OCI-M2 (cell line): ENCODE results near the gene STIM2.
"Not testable (repeated sequence)": the region's sequence is repeated elsewhere in the genome, so short reads cannot be mapped to it uniquely, and the experiment has no call there.

ENCODE experiments used
- DNase-seq: peaks from one replicate; lab custom pipeline; 2025; ENCODE audit not compliant: unreplicated experiment; lab: John Stamatoyannopoulos, UW

The STIM2 gene

GRCh38 chr4:26947318-26947717, 86.7 kb downstream of the STIM2 start:
- no peak for DNase-seq

DNA sequence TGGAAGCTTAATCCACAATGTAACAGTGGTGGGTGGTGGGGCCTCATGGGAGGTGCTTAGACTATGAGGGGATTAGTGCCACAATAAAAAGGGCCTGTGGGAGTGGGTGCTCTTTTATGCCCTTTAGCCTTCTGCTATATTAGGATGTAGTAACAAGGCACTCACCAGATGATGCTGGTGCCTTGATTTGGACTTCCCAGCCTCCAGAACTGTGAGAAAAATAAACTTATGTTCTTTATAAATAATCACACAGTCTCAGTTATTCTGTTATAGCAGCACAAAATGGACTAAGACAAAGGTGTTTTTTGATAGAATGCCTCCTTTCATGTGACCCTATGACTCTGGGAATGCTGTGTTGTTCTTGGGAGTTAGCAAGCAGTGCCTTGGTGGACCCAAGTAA, 89.8 kb downstream of the STIM2 start:
- no peak for DNase-seq

GRCh38 chr4:26952891-26953290, 92.2 kb downstream of the STIM2 start:
- no peak for DNase-seq

- DNase-seq: no peak
Measured at GRCh38 chr4:26953366-26953765, 92.7 kb downstream of the STIM2 start.

DNA sequence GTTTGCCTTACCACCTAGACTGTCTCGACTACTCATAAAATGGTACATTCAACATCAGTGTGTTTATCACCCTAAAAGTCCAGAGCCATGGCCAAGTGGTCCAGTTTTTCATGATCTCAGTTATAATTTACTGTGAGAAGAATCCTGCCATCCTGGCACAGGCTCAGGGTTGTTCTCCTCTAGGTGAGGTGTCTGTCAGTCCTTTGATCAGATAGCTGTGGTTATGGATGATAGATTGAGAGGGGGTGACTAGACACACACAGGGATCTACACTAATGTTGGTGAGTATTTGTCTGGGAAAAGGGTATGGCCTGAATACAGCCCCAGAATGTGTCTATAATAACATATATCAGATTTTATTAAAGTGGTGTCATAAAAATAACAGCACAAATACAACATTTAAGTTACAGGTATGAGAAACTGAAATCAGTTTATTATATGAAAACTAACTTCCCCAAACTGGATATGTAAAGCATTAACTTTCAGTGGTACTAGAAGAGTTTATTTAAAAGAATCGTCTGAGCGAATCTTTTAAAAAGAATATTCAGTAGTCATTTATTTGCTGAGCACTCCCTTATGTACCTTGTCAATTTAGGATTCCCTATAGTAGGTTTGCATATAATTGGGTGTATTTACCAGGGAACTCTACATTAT, 93.3 kb downstream of the STIM2 start:
- DNase-seq: no peak

DNA sequence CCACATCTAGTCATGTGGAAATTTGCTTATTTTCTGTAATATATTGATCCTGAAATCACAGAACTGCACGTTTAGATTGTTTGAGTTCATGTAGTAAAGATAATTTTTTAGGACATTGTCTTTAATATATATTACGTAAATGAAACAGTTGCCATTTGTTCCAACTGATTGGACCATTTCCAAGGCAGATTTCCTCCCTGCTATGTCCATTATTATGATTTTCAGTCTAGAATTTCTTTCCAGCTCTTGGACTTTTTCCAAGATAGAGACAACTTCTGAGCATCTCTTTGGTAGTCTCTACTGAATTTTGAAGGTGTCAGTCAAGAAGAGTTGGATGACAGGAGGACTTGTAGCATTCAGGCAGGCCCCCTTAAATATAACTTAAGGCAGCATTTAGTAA, 94.6 kb downstream of the STIM2 start:
- DNase-seq: no peak

DNA sequence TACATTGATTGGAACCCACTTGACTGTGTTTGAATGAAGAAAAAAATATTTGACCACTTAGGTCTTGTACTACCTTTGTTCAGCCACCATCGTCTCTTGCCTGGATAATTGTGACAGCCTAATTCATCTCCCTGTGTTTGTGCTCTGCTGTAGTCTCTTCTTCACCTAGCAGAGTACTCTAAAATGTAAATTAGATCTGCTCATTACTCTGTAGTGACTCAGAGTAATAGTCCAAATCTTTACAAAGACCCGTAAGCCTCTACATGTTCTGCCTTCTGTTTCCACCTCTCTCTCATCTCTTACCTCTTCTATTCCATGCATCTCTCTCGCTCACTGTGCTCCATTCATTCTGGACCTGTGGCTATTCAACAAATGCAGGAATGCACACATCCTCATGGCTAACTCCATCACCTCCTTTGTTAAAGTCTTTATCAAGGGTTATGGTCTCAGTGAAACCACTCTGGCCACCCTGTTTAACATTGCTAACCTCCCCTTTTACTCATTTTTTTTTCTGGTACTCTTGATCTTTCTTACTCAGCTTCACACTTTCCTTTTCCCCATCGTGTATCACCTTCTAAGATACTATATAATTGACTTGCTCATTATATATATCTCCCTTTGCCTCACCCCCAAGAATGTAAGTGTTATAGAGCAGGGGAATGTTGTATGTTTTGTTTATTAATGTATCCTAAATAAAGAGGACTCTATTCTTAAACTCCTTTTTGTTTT, 98.4 kb downstream of the STIM2 start:
- no peak for DNase-seq

GRCh38 chr4:26959654-26960047, 99.0 kb downstream of the STIM2 start:
- DNase-seq: no peak

DNA sequence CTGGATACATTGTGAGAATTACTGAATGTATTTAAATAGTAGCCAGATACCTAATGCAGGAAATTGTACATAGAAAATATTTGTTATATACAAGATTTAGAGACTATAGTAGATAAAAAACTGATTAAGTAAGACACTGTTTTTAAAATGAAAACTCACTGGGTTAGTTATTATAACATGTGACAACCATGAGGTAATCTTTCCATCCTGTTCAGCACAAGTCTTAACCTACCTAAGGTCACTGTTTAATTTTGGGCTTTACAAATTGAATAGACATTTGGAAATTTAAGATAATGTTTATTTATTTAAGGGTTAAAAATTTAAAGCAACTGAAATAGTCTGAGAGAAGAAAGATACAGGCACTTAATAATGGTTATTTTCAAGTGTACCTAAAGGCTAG, 102.1 kb downstream of the STIM2 start:
- no peak for DNase-seq

GRCh38 chr4:26964512-26964911, 103.9 kb downstream of the STIM2 start:
- no peak for DNase-seq

DNA sequence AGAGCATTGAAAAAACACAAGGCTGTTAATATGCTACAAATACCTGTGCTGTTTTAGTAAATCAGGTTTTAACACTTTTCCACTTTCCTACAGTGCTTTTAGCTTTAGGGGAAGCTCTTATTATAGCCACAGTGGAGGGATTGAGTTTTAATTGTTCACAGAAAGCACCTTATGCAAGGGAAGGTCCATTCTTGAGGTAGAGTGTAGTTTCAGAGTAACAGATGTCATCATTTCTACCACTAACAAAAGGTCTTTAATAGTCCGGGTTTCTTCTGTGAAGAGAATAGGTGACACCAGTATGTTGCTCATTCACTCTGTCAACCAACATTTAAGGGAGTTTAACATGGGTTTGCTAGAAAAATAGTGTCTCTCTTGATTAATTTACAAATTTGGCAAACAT, 104.4 kb downstream of the STIM2 start:
- no peak for DNase-seq

- DNase-seq: not testable (repeated sequence)
Measured at GRCh38 chr4:26975464-26976181, 115.0 kb downstream of the STIM2 start.

GRCh38 chr4:26978387-26979053, 117.9 kb downstream of the STIM2 start:
- no peak for DNase-seq

DNA sequence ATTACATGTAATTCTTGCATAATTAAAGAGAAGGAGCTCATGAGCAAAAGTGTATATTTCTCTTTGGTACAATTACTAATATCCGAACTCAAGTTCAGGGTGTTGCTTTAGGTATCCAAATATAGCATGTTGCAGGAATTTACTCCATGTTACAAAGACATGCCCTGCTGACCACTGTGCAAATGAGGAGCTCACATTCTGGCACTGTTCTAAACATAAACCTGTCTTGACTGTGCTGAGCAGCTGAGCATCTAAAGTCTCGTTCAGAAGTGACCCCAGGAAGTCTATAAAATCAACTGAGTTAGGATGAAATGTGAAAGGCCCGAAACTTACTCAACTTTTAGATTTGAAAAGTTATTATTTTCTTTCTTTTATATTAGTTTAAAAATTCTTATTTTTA, 124.3 kb downstream of the STIM2 start:
- no peak for DNase-seq

DNA sequence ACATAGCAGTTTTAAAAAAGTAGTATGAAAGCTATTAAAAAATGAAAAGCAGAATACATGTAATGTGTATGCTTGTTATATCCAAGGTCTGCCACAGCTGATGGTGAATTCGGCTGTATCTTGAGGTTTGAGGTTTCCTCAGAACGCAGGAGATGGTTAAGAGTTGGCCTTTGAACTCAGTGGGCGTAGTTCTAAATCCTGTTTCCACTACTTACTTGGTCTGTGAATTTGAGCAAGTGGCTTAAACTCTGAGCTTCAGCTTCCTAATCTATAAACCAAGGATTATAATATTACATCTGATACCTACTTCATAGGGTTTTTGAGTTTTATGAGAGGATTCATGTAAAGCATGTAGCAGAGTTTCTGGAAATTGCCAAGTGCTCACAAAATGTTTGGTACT, 125.2 kb downstream of the STIM2 start:
- DNase-seq: no peak

DNA sequence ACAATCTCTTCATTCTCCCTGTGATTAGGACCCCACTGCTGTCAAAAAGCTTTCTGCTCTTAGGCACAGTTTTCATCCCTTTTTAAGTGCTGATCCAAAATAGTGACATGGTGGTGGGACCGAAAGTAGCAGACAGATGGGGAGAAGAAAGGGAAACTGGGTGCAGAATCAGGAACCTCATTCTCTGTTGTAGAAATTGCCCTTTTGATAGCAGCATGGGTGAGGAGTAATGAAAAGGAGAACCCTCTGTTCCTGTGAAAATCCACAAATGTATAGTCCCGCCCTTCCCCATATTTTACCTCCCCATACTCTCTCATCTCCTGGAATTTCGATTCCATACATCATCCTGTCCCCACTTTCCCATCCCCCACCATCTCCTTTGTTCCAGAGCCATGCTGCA, 126.5 kb downstream of the STIM2 start:
- no peak for DNase-seq

DNA sequence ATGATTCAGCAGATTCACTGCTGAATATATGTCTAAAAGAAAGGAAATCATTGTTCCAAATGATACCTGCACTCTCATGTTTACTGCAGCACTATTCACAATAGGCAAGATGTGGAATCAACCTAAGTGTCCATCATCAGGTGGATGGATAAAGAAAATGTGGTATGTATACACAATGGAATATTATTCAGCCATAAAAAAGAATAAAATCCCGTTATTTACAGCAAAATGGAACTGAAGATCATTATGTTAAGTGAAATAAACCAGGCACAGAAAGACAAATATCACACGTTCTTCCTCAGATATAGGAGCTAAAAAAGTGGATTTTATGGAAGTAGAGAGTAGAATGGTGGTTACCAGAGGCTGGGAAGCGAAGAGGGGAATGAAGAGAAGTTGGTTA, 130.4 kb downstream of the STIM2 start:
- DNase-seq: no peak

- DNase-seq: no peak
Measured at GRCh38 chr4:26992657-26993361, 132.2 kb downstream of the STIM2 start.

GRCh38 chr4:26993539-26993938, 132.9 kb downstream of the STIM2 start:
- DNase-seq: no peak

GRCh38 chr4:26993967-26994366, 133.3 kb downstream of the STIM2 start:
- DNase-seq: no peak

DNA sequence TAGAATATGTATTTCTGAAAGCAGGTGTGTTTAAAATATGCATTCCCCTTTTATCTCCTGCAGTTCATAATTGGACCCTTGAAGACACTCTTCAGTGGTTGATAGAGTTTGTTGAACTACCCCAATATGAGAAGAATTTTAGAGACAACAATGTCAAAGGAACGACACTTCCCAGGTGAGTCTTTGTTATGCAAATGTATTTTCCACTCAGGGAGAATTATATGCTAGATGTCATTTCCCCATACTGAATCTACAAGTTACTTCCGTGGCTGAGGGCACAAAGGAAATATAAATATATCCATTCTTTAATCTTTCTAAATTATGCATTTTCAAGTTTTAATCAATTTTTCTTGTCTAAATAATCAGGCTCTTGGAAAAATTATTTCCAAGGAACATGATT, 134.7 kb downstream of the STIM2 start:
- DNase-seq: no peak
